Jurkat, Clone E6-1 (cell line): Measurements from ENCODE around the gene LTBP3. TPM values are rescaled to one million over a fixed set of nuclear protein-coding genes. Genes with fewer than 3 reads are reported as not detected.

ENCODE experiments used
- DNase-seq: peaks from one replicate; pipeline ENCODE4 v3.0.0-alpha.2; 2011; ENCODE audit warnings: low read depth, low spot score
- H3K4me3 ChIP-seq: 2 replicates; pipeline ENCODE4 v1.5.1; 2011; ENCODE audit warnings: mild to moderate bottlenecking, low read length, control low read depth, moderate library complexity
- polyA plus RNA-seq: library from polyadenylated mRNA; unstranded; fragments of >200 nt; gene quantifications from one replicate; pipeline ENCODE4 v1.2.1, GENCODE V29; 2012; ENCODE audit warnings: missing spikeins; ENCODE audit not compliant: insufficient read length, insufficient read depth

Gene LTBP3
- 12.2 TPM for polyA plus RNA-seq

DNA sequence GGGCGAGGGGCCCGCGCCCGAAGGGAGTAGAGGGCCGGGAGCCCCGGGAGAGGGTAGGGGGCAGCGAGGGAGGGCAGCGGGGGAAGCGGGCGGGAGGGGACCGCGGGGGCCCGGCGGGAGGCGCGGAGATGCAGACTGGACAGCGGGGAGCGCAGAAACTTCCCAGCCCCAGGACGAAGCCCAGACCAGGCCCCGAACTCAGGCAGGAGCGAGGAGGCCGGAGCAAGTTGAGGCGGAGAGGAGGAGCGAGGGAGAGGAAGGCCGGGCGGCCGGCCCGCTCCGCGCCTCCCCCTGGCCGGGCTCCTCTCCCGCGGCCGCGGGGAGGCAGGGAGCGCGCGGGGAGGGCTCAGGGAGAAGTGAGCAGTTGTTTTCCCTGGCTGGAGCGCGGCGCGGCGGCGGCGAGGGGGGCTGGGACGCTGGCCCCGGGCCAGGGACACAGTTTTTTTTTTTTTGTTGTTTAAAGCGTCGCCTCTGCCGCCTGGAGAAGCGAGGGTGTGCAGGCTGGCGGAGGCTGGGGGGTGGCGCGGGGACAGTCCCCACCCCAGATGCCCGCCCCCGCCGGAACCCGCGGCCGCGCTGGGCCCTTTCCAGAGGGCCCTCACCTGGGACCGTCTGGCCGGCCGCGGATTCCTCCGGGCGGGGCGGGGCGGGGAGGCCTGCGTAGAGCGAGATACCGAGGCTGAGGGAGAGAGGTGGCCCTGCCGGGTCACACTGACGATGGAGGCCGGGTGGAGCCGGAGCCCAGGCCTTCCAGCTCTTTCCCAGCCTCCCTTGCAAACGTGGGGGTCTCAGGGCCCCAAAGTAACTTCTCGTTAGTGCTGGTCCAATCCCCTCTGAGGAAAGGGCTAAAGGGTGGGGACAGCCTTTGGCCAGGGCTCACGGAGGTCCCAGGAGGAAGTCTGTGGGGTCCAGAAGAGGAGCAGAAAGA, at the start of gene LTBP3:
Gene LTBP3 (minus strand): TSS at position 358 of the 928 bp plus-strand sequence. CDS start 400 bp downstream, outside the sequence.
- no peak for DNase-seq
- H3K4me3 ChIP-seq: no peak within 1 kb of the TSS

DNA sequence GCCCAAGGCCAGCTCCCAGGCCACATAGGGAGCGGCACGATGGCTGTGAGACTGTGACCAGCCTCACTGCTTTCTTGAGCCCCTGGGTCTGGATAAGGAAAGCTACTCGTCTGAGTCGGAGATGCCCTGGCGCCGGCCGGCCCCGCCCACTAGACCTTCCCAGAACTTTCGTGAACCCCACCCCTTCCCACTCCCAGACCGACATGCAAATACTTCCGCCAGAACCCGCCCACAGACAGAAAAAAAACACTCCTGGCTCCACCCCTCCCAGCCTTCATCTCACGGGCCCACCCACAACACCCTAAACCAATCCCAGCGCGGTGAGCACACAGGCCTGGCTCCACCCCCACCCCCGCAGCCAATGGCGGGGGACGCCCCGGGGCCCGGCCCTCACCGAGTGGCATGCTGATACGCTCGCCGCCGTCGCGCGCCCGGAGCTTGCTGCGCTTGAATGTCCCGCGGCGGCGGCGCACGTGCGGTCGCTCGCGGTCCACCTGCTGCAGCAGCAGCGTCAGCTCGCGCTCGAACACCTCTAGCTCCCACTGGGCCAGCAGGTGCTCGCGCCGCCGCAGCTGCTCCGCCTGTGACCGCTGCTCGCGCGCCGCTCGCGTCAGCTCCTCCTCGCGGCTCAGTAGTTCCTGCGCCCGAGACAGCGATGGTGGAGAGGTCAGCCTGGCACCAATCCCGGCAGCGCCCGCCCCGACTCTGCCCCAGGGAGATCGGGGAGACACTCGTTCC, 48.9 kb upstream of the LTBP3 start:
- no peak for DNase-seq
- no peak overlapping the region for H3K4me3 ChIP-seq

DNA sequence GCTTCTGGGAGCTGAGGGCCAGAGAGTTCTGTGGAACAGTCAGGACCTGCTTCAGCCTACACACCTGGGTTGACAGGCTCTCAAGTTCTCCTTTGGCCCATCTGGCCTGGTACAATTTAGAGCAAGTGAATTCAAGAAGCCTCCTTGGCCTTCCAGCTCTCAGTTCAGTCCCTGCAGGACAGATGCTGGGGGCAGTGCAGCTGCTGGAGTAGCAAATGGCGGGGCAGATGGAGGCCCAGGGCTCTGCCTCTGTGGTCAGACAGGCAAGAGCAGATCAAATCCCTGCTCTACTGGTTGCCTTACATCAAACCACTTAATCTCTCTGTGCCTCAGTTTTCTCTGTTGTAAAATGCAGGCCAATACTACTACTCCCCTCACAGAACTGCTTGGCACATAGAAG, 46.1 kb upstream of the LTBP3 start:
- no peak for DNase-seq
- H3K4me3 ChIP-seq: no peak overlapping the region

DNA sequence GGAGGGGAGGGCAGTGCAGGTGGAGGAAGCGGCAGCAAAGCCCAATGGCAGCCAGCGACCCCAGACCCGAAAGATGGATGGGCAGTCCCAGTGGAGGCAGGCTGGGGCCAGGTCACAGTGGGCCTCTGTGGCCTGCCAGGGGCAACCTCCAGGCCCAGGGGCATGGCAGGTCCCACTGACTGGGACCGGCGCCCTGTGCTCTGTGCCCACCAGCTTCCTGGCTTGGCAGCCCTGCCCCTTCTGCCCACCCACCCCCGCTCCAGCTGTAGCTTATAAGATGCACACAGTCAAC, 41.7 kb upstream of the LTBP3 start:
- DNase-seq: no peak

DNA sequence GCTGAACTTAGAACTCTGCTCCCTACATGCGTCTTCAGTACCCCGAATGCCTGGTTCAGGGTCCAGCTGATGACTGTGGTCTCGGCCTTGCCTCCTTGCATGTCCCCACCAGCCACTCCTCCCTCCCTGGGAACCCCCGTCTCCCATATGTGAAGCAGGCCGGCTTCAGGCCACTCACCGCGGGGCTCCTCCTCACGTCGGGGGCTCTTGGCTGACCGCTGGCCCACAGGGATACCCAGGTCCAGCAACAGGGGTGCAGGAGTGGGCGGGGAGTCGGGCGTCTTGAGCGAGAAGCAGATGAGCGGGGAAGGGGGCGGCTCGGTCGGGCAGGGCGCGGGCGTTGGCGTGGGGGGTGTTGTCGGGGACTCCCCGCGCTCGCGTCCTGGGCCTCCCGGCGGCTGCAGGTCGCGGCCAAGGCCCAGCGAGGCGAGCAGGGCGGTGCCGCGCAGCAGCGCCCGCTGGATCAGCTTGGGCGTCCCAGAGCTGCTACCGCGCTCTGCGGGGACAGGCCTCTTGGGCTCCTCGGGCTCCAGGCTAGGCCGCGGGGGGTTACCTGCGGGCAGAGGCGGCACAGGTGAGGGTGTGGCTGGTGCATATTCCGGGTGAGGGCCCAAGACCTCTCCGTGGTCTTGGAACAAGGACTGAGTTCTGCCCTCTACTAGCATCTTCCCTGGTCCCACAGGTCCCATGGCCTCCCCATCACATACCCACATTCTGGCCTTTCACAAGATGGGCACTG, 41.2 kb upstream of the LTBP3 start:
- no peak for DNase-seq

More for the DNA sequence above, 41.7 kb upstream of the LTBP3 start:
- H3K4me3 ChIP-seq: no peak overlapping the region

DNA sequence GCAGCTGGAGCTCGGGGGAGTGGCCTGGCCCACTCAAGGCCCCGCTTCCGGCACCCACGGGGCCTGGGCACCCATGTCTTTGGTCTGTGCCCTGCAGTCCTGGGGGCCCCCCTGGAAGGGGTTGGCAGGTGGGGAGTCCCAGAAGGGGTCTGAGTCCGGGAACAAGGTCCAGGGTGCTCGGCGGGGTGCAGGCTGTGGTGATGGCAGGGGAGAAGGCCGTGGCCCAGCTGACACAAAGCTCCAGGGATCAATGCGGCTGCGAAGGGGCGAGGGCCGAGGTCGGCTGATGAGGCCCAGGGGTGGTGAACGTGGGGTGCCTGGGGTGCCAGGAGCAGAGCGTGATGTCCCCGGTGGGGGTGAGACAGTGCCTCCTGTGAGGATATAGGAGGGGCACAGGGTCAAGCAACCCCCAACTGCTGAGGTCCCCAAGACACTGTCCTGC, 40.1 kb upstream of the LTBP3 start:
- H3K4me3 ChIP-seq: no peak overlapping the region
- no peak for DNase-seq

More for the DNA sequence above, 41.2 kb upstream of the LTBP3 start:
- no peak overlapping the region for H3K4me3 ChIP-seq

DNA sequence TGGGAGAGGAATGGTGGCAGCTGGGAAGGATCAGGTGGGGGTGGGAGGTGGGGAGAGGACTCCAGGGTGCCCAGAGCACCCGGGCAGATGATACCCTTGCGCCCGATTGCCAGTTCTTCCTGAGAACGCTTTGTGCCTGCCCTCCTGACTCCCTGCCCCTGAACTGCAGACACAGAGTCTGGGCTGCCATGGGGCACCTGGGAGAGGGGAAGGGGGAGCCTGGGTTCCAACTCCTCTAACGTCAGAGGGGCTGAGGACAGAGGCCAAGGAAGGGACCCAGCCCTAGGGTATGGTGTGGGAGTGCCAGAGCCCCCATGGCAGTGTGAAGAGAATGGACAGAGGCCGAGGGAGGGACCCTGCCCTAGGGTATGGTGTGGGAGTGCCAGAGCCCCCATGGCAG, 38.4 kb upstream of the LTBP3 start:
- H3K4me3 ChIP-seq: no peak overlapping the region
- DNase-seq: no peak

DNA sequence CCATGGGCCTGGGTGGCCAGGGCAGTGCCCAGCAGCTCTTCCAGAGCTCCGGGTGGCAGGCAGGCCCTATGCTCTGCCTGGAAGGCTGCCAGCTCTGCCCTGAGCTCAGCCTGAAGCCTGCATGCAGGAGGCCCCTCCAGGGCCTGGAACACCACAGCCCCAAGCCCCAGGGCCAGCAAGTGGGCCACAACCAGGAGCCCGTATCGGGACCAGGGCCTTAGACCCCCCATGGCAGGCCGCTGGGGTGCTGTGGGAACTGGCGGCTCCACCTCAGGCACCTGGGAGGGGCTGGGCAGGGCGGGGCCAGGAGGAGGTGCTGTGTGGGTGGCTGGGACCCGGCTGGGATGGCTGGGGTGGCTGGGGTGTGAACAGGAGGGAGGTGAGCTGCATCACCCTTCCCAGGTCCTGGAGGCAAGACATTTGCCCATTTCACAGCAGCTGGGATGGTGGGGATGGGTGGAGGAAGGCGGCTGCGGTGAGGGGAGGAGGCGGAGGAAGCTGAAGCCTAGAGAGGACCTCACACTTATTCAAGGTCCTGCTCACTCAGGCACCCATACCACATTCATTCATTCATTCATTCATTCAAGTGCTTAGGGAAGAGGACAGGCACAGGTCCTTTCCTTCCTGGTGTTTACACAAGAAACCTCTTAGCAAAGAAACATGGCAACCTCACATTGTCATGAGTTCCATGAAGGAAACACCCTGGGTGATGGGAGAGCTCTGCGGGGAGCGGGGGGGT, 37.6 kb upstream of the LTBP3 start, which contains the start of gene KCNK7:
Gene KCNK7 (minus strand): TSS at position 258 of the 739 bp plus-strand sequence. CDS start 28 bp downstream, at position 230.
- DNase-seq: no peak
- no peak within 1 kb of the TSS for H3K4me3 ChIP-seq

DNA sequence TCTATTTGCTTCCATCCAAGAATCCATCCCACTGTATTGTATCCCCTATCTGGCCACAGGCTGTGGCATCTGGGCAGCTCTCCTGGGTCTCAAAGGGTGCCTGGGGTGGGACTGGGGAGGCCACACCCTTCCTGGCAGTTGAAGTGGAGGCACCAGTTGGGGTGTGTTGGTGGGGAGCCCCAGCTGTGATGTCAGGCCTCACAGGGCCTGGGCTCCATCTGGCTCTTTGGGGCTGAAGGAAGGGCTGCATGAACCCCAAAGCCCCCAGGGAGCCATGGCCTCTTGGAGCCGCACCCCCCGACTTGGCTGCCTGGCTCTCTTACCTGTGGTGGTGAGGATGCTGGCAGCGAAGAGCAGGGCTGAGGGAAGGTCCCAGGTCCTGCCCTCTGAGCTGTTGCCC, 37.0 kb upstream of the LTBP3 start:
- no peak overlapping the region for H3K4me3 ChIP-seq
- no peak for DNase-seq

DNA sequence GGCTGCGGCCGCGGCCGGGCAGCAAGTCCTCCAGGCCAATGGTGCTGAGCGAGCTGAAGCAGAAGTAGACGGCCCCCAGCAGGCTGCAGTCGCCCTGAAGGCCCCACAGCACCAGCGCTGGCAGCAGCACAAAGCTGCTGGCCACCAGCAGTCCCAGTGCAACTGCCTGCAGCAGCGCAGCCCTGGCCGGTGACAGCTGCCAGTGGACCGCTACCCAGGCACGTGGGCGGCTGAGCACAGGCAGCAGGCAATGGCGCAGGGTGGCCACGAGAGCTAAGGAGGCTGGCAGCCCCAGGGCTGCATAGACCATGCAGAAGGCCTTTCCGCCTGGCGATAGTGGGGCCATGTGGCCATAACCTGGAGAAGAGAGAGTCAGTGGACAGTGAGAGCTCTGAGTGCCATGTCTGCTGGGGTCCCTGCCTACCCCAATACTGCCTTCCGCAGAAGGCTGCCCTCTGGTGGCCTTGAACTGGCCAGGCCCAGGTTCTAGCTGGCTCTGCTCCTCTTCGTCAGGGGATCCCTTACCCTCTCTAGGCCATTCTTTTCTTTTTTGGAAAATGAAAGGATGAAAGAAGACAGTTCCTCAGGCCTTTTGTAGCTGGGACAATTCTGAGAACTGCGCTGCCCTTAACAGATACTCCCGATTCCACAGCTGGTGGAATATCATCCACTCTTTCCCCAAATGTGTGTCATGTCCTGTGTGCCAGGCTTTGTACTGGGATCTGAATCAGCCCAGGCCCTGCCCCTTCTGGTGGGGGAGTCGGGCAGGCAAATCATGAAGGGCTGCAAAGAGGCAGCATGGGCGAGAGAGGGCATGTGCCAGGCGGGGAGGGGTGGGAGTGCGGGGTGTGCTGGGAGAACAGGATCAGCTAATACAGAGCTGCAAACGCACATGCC, 35.6 kb upstream of the LTBP3 start:
- DNase-seq: no peak
- H3K4me3 ChIP-seq: no peak overlapping the region

DNA sequence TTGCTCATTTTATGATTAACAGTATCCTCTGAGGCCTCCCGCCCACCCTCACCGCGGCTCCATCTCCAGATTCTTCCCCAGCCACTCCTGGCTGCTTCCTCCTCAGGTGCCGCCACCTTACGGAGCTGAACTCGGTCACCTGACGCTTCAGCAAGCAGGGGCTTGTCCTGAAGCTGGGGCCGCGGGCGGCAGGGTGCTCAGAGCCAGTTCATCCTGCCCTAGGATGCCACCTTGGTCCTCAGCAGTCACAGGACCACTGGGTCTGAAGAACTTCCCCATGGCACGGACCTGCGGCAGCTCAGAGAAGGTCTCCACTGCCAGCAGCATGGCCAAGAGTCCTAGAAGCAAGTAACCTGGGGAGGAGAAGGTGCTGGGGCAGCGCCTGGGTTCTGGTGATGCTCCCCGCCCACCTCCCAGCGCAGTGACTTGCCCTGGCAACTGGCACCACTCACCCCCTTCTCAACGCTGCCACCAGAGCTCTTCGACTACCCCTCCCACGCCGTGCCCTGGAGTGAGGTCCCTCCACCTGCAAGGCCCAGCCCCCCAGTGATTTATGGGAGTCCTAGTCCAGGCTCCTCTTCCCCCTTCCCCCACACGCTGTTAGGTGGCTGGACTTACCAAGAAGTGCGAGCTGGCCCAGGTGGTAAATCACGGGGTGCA, 34.8 kb upstream of the LTBP3 start:
- no peak overlapping the region for H3K4me3 ChIP-seq
- DNase-seq: no peak

DNA sequence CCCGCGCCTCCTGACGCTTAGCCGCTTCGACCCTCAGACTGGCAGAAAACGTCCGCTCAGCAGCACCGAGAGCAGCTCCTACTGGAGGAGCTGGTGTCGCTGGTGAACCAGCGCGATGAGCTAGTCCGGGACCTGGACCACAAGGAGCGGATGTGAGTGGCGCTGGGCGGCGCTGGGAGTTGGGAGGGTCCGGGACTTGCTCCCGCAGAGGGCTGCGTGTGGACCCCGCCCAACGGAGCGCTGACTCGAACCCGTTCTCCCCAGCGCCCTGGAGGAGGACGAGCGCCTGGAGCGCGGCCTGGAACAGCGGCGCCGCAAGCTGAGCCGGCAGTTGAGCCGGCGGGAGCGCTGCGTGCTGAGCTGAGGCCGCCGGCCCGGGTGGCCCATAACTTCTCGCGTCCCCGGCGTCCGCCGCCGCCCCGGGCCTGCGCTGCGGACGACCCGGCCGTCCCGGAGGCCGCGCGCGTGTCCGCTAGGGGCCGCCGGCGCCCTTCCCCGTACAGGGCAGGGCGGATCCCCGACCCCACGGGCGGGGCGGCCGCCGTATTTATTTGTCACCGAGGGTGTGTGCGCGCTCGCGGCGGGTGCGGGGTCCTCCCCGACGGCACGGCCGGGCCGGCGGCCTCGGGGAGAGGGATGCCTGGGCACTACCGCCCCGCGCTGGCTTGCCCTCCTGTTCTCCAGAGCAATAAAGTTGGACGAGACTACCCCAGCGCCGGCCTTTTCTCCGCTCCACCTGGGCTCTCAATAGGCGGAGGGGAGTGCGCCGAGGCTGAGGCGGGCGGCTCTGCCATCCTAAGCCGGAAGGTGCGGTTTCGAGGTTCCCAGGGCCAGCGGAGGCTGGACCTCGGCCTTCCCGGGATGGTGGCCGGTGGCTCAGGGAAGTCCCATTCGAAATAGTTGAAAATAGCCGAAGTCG, 34.0 kb upstream of the LTBP3 start:
- DNase-seq: no peak
- no peak overlapping the region for H3K4me3 ChIP-seq

DNA sequence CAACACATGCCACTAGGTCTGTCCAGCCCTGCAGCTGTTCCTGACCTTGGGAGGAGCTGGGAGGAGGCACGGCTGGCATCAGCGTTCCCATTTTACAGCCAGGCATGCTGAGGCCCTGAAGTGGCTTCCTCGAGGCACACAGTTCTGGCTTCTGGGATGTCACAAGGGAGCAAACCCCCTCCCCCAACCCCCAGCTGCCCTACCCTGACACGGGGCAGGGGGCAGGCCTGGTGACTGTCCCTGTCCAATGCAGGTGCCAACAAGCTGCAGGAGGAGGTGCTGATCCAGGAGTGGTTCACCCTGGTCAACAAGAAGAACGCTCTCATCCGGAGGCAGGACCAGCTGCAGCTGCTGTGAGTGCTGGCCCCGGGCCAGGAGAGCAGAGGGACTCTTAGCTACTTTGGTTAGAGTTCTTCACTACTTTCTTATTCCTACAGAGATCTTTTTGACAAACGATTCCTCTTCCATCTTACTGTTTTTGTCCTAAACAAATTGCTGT, 32.1 kb upstream of the LTBP3 start:
- no peak overlapping the region for H3K4me3 ChIP-seq
- DNase-seq: no peak

DNA sequence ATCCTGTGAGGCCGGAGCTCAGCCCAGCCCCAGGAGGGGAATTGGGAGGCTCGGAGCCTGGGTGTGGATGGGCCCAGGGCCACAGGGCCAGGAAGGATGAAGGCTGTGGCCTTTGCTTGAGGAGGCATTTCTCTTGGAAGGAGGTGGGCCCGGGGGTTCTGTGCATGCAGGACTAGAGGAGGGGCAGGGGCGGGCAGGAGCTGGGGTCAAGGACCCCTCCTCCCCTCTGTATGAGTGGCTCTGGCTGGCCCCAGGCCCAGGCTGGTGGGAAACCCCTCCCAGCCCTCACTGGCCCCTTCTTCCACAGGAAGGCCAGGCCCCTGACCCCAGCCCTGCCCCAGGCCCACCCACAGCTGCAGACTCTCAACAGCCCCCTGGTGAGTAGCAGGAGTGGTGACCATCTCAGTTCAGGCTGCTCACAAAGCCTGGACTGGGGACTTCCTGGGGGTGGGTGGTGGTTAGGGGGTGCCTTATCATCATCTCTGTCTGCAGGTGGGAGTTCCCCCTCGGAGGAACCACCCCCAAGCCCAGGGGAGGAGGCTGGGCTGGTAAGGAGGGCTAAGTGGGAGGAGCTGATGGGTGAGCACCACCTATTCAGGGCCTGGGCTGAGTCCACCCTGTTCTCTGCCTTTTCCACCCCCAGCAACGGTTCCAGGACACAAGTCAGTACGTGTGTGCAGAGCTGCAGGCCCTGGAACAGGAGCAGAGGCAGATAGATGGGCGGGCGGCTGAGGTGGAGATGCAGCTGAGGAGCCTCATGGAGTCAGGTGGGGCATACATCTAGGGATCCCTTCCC, 31.5 kb upstream of the LTBP3 start:
- peak; percentile 19 for DNase-seq
- no peak overlapping the region for H3K4me3 ChIP-seq

DNA sequence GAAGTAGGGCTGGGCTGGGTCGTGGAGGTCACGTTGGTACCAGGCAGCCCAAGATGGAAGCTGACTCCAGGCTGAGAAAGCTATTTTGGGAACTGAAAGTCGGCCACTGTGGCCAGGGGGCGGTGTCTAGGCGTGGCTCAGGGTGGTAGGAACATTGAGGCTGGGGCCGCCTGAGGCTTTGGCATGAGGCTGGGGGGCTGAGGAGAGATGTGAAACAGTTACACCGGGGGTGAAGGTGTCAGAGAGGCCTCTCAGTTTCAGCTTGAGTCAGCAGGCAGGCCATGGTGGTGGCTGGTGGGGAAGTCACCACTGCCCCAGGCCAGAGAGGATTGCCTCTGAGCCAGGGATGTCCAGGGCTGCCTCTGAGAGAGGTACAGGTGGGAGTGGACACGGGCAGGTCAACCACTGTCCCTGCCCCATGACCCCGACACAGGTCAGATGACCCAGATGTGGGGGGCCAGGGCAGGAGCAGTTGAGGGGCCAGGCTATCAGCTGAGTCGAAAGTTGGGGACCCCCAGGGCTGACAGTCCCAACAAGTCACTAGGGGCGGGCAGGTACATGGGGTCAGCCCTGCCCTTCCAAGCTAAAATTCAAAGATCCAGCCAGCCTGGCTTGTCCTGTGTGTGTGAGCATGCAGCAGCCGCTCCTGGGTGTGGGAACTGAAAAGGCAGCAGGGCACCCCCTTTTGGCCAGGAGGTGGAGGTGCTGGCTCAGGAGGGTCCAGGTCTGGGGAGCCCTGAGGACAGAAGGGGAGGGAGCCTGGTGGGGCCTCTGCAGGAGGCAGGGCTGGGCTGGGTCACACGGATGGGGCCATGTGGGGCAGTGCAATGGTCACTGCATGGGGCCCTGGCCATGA, 30.3 kb upstream of the LTBP3 start:
- peak; percentile 40 for DNase-seq
- no peak overlapping the region for H3K4me3 ChIP-seq
